Adrenal gland (tissue), 12 donors: ENCODE results near the gene KDM2B. TPM values are rescaled to one million over a fixed set of nuclear protein-coding genes. Genes with fewer than 3 reads are reported as not detected.

Source experiments
- DNase-seq, 7 donors: peaks; one replicate each; pipeline ENCODE4 v3.0.0-alpha.2; 2019 to 2020
- H3K27ac ChIP-seq, 5 donors: fragments of 200-600 bp; sonication (generic) in 4 of 5; 1 replicate in 3 of 5; 2 replicates in 2 of 5; pipeline versions ENCODE4 v1.5.1 to v1.8.0; 2016 to 2020; ENCODE audit warnings: mild to moderate bottlenecking in 1 of 5
- H3K27me3 ChIP-seq: fragments of 200-600 bp; 2 replicates; pipeline ENCODE4 v1.8.0; 2021
- H3K36me3 ChIP-seq, 2 donors: fragments of 200-600 bp; replicated peaks in 1 of 2; 1 replicate in 1 of 2; 2 replicates in 1 of 2; pipeline versions ENCODE4 v1.5.1 to v1.8.0; 2018 to 2022
- H3K4me1 ChIP-seq, 2 donors: fragments of 200-600 bp; replicated peaks in 1 of 2; 1 replicate in 1 of 2; 2 replicates in 1 of 2; pipeline versions ENCODE4 v1.5.1 to v1.8.0; 2018 to 2021
- H3K4me3 ChIP-seq, 4 donors: fragments of 200-600 bp; sonication (generic) in 3 of 4; one replicate each; pipeline ENCODE4 v1.5.1; 2016 to 2018
- H3K9me3 ChIP-seq, 3 donors: fragments of 200-600 bp; sonication (generic) in 1 of 3; replicated peaks in 1 of 3; 1 replicate in 2 of 3; 2 replicates in 1 of 3; pipeline versions ENCODE4 v1.5.1 to v1.8.0; 2016 to 2021
- POLR2A ChIP-seq, 2 donors: fragments of 450-650 bp; IDR thresholded peaks; one replicate each; pipeline ENCODE4 v1.6.1; 2017; ENCODE audit warnings: antibody characterized with exemption in 2 of 2, mild to moderate bottlenecking in 2 of 2, moderate library complexity in 1 of 2
- WGBS, 4 donors: extraction: QIAGEN DNeasy Blood & Tissue Kit in 2 of 4; methylation state at CpG; one replicate each; pipeline versions ENCODE4 v1.1.5 to v1.1.7; 2013 to 2017; 5-methylcytosine and 5-hydroxymethylcytosine counted together
- intact Hi-C, 2 donors: fragments of 100-400 bp; cut with DNase I; formaldehyde crosslinking; loops; one replicate each; pipeline versions ENCODE4 v1.14.1 to v1.15.0; 2022 to 2023
- polyA plus RNA-seq, 3 donors: library from polyadenylated mRNA; stranded (reverse); fragments of 200-250 nt in 2 of 3; fragments of 350-450 nt in 1 of 3; fragmentation: Illumina TruSeq in 1 of 3; extraction: RNeasy Lipid Tissue Mini Kit (QIAGEN cat#74804) in 1 of 3; gene quantifications; one replicate each; pipeline ENCODE4 v1.2.3, GENCODE V29; 2013 to 2014
- total RNA-seq, 9 donors: library from RNA; depleted of rRNA in 4 of 9; stranded (reverse); fragments of >200 nt in 4 of 9; fragments of 120-200 nt in 1 of 9; fragmentation: NEBNext Ultra II Directional in 1 of 9; extraction: Animal tissue kit (Norgen Biotek cat#: 25700) in 1 of 9; gene quantifications; one replicate each; pipeline versions ENCODE4 v1.1.0 to v1.2.4, GENCODE V29; 2013 to 2023
- TF ChIP-seq, protein P1 (sequence below), 6 experiments: fragments of 450-650 bp in 4 of 6; fragments of 200-600 bp in 2 of 6; sonication (generic) in 1 of 6; IDR thresholded peaks; 1 replicate in 5 of 6; 2 replicates in 1 of 6; pipeline versions ENCODE4 v1.5.1 to v1.8.0; 2016 to 2021; ENCODE audit warnings: antibody characterized with exemption in 6 of 6, mild to moderate bottlenecking in 2 of 6, moderate library complexity in 1 of 6
- donor health status: healthy with polysubstance abuse.
- donor health status: Bipolar disorder and iron deficiency.
- donor health status: DM: yes; HTN: yes; CAD: no.
- donor health status: DM: no; HTN: no; CAD: no.
- donor health status: DM: no; HTN: no; CAD: no.
- donor health status: DM: yes; HTN: yes; CAD: no.

The KDM2B gene
- total and polyA plus RNA-seq, 12 donors: 5.0 to 40.6 (median 17.2) TPM

DNA sequence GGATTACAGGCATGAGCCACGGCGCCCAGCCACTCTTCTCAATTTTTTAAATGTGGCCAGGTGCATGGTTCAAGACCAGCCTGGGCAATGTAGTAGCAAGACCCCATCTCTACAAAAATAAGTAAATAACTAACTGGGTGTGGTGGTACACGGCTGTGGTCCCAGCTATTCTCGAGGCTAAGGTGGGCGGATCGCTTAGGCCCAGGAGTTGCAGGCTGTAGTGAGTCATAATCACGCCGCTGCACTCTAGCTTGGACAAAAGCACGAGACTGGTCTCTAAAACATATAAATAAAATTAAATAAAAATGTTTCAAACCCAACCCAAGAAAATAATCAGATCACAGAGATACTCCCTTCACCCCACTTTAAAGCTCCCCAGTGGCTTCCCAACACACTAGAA, 8.9 kb downstream of the KDM2B start:
- no peak overlapping the region for H3K27ac ChIP-seq
- H3K4me1 ChIP-seq: peaks cover 0 to 13% of the 10 kb centered on the region in 2 donors
- WGBS, 4 donors: 93 to 97% (median 96%) methylated on average over 9 of the region's 9 CpGs
- H3K27me3 ChIP-seq: no peaks in the 10 kb centered on the region
- DNase-seq: no peak
- TF ChIP-seq, protein P1, sequence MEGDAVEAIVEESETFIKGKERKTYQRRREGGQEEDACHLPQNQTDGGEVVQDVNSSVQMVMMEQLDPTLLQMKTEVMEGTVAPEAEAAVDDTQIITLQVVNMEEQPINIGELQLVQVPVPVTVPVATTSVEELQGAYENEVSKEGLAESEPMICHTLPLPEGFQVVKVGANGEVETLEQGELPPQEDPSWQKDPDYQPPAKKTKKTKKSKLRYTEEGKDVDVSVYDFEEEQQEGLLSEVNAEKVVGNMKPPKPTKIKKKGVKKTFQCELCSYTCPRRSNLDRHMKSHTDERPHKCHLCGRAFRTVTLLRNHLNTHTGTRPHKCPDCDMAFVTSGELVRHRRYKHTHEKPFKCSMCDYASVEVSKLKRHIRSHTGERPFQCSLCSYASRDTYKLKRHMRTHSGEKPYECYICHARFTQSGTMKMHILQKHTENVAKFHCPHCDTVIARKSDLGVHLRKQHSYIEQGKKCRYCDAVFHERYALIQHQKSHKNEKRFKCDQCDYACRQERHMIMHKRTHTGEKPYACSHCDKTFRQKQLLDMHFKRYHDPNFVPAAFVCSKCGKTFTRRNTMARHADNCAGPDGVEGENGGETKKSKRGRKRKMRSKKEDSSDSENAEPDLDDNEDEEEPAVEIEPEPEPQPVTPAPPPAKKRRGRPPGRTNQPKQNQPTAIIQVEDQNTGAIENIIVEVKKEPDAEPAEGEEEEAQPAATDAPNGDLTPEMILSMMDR (IDR thresholded peaks at IDR 0.05): no peak
- no peak for TF ChIP-seq POLR2A (IDR thresholded peaks at IDR 0.05)
- H3K4me3 ChIP-seq: no peak overlapping the region
- peaks cover 0 to 15% of the 10 kb centered on the region in 2 donors for H3K36me3 ChIP-seq
- intact Hi-C loops: no loop called here
- H3K9me3 ChIP-seq: no peaks in the 10 kb centered on the region

DNA sequence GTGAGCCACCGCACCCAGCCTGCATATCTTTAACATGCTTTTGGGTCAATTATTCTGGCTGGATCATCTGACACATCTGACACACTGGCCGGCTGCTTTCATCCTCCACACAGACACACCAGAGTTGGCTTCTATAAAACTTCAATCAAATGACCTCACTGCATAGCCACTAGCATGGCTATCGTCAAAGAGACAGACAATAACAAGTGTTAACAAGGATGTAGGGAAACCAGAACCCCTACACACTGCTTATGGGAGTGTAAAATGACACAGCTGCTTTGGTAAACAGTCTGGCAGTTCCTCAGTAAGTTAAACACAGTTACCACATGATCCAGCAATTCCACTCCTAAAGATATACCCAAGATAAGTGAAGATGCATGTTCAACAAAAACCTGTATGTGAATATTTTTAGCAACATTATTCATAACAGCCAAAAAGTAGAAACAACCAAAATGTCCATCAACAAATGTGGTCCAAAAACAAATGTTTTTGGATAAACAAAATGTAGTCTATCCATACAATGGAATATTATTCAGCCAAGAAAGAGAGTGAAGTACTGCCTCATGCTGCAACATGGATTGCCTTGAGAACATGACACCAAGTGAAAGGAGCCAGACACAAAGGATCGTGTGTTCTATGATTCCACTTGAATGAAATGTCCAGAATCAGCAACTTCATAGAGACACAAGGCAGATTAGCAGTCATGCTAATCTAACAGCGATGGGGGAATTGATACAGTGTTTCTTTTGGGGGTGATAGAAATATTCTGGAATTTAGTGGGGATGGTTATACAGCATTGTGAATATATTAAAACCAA, 10.1 kb downstream of the KDM2B start:
- Histone ChIP-seq H3K27ac (no peak overlapping the region), H3K9me3 (no peaks in the 10 kb centered on the region), H3K36me3 (peaks cover 0 to 14% of the 10 kb centered on the region in 2 donors), H3K4me1 (peaks cover 0 to 6% of the 10 kb centered on the region in 2 donors), H3K27me3 (no peaks in the 10 kb centered on the region), H3K4me3 (no peak overlapping the region)
- no peak for DNase-seq
- intact Hi-C loops: no loop called here
- 90 to 95% (median 92%) methylated on average over 5 of the region's 5 CpGs for WGBS, 4 donors
- TF ChIP-seq, protein P1 (IDR thresholded peaks at IDR 0.05): no peak
- TF ChIP-seq POLR2A (IDR thresholded peaks at IDR 0.05): no peak

DNA sequence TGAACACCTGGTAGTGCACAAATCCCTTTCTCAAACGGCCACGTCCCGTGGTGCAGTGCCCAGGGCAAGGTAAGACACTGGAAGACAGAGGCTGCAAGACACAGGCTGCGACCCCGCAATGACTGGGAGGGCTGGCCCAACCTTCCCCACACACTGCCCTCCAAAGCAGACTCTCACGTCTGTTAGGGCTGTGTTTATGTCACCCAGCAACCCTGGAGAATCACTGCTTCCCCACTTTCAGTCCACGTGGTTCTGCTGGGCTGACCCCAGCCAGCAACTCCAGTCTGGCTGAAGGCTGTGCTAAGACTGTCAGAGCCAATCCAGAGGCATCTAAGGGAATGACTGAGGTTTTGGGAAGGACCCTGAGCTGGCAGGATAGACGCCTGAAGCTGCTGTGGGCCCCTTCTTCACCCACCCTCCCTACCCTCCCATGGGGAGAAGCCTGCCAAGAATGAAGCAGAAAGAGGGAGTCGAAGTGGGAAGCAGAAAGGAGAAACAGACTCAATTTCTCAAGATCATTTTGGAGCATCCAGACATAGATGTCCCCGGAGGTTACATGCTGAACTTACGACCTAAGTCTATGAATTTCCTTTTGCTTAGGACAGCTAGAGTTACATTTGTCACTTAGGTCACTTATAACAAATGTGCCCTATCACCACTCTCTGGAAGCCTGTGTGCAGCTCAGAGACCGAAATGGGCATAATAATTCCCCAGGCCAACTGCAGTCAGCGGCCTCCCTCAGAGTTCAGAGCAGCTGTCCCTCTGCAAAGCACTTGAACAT, 11.7 kb downstream of the KDM2B start:
- Histone ChIP-seq H3K4me3 (no peak overlapping the region), H3K9me3 (no peaks in the 10 kb centered on the region), H3K27me3 (no peaks in the 10 kb centered on the region), H3K27ac (peak overlapping the region in 2 of 5 donors; percentile 42 to 49), H3K36me3 (peaks cover 0 to 2% of the 10 kb centered on the region in 2 donors), H3K4me1 (peaks cover 0 to 6% of the 10 kb centered on the region in 2 donors)
- TF ChIP-seq POLR2A (IDR thresholded peaks at IDR 0.05): no peak
- TF ChIP-seq, protein P1 (IDR thresholded peaks at IDR 0.05): no peak
- DNase-seq: peak in 1 of 7 donors; percentile 22
- 62 to 73% (median 70%) methylated on average over 11 to 13 of the region's 13 CpGs for WGBS, 4 donors
- intact Hi-C loops: no loop called here

DNA sequence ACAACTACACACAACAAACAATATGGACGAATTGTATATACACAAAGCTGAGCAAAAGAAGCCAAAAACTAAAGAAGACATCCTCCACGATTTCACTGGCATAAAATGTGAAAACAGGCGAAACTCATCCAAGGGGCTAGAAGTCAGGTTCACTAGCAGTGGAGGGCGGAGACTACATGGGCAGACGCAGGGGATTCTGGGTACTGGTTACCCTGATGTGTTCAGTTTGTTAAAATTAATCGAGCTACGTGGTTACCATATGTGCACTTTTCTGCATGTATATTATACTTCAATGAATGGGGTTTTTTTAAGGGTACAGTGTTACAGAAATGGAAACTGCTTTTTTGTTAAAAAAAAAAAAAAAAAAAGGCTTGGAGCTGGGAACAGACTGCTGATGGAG, 12.3 kb downstream of the KDM2B start:
- WGBS, 4 donors: 83 to 91% (median 86%) methylated on average over 7 of the region's 7 CpGs
- no peak for DNase-seq
- Histone ChIP-seq H3K27me3 (no peaks in the 10 kb centered on the region), H3K4me3 (no peak overlapping the region), H3K9me3 (no peaks in the 10 kb centered on the region), H3K36me3 (no peaks in the 10 kb centered on the region), H3K27ac (no peak overlapping the region), H3K4me1 (peaks cover 0 to 6% of the 10 kb centered on the region in 2 donors)
- TF ChIP-seq, protein P1 (IDR thresholded peaks at IDR 0.05): no peak
- no peak for TF ChIP-seq POLR2A (IDR thresholded peaks at IDR 0.05)
- intact Hi-C loops: no loop called here
